Fibroblast of villous mesenchyme (primary cell): ENCODE results near the gene REPS1. TPM values are rescaled to one million over a fixed set of nuclear protein-coding genes. Genes with fewer than 3 reads are reported as not detected.

Experiments
- DNase-seq: peaks from one replicate; pipeline ENCODE4 v3.0.0-alpha.2; 2010; ENCODE audit warnings: low read depth
- H3K4me3 ChIP-seq: 2 replicates; pipeline ENCODE4 v1.5.1; 2011; ENCODE audit warnings: low read depth, mild to moderate bottlenecking, low read length
- CTCF ChIP-seq: IDR thresholded peaks from 2 replicates; pipeline ENCODE4 v1.5.1; 2012; ENCODE audit warnings: low read depth, mild to moderate bottlenecking, low read length; ENCODE audit not compliant: insufficient read depth
- total RNA-seq: library from RNA; depleted of rRNA; stranded (reverse); fragments of >200 nt; gene quantifications from 2 replicates; pipeline ENCODE4 v1.2.3, GENCODE V29; 2012

REPS1 gene
- total RNA-seq, 1 donor, result 43.2 TPM

GRCh38 chr6:138864343-138864890 lies 123.6 kb downstream of the REPS1 start:
- TF ChIP-seq CTCF, result no peak
- DNase-seq, result no peak
- H3K4me3 ChIP-seq, result no peak overlapping the region

GRCh38 chr6:138863321-138863720 lies 124.7 kb downstream of the REPS1 start:
- no peak overlapping the region for H3K4me3 ChIP-seq
- no peak for TF ChIP-seq CTCF
- DNase-seq, result no peak

GRCh38 chr6:138862456-138862855 lies 125.6 kb downstream of the REPS1 start:
- no peak for TF ChIP-seq CTCF
- no peak overlapping the region for H3K4me3 ChIP-seq
- no peak for DNase-seq

- no peak for DNase-seq
- no peak overlapping the region for H3K4me3 ChIP-seq
- TF ChIP-seq CTCF, result no peak
Measured at GRCh38 chr6:138857775-138858174, 130.3 kb downstream of the REPS1 start.

- no peak for TF ChIP-seq CTCF
- DNase-seq, result no peak
- no peak overlapping the region for H3K4me3 ChIP-seq
Measured at GRCh38 chr6:138856654-138857053, 131.4 kb downstream of the REPS1 start.

Other genes with a start within 250 kb of the REPS1 start
- gene CCDC28A, start 214.5 kb downstream of the REPS1 start, total RNA-seq, result 10.3 and 13.4 TPM in 2 replicates
- not detected in 2 replicates for gene ECT2L, start 192.2 kb downstream of the REPS1 start, total RNA-seq
- 35.4 and 54.4 TPM in 2 replicates for gene ABRACL, start 40.5 kb upstream of the REPS1 start, total RNA-seq
- 16.8 and 22.9 TPM in 2 replicates for gene HECA, start 146.8 kb upstream of the REPS1 start, total RNA-seq